Measurements from ENCODE around the gene RAB18.
"Not testable (repeated sequence)": the region's sequence is repeated elsewhere in the genome, so short reads cannot be mapped to it uniquely, and the experiment has no call there.

RAB18 gene

GRCh38 chr10:27558612-27559020 is 54.5 kb downstream of the RAB18 start:
- peak; percentile 0 to 27 for DNase-seq

GRCh38 chr10:27561334-27561733 is 57.2 kb downstream of the RAB18 start:
- no peak for DNase-seq

- DNase-seq, result no peak
Measured at GRCh38 chr10:27564398-27564797, 60.3 kb downstream of the RAB18 start.

- DNase-seq, result no peak
Measured at GRCh38 chr10:27564880-27565279, 60.8 kb downstream of the RAB18 start.

GRCh38 chr10:27568196-27569175 is 64.4 kb downstream of the RAB18 start:
- DNase-seq, result no peak

GRCh38 chr10:27569946-27570345 is 65.8 kb downstream of the RAB18 start:
- no peak for DNase-seq

GRCh38 chr10:27577038-27577437 is 72.9 kb downstream of the RAB18 start:
- DNase-seq, result not testable (repeated sequence)

- no peak for DNase-seq
Measured at GRCh38 chr10:27578316-27578715, 74.2 kb downstream of the RAB18 start.

- no peak for DNase-seq
Measured at GRCh38 chr10:27581225-27581624, 77.1 kb downstream of the RAB18 start.

GRCh38 chr10:27584302-27584701 is 80.2 kb downstream of the RAB18 start:
- no peak for DNase-seq

All from NCI-H2081 (cell line).